Sigmoid colon (tissue), 7 donors: ENCODE data around the gene BMERB1. TPM values are rescaled to one million over a fixed set of nuclear protein-coding genes. Genes with fewer than 3 reads are reported as not detected.

Experiments used
- DNase-seq: peaks from one replicate; pipeline ENCODE4 v3.0.0-alpha.2; 2019
- H3K27ac ChIP-seq, 4 donors: fragments of 200-600 bp; sonication (generic); one replicate each; pipeline ENCODE4 v1.5.1; 2016 to 2019; ENCODE audit warnings: mild to moderate bottlenecking in 1 of 4
- H3K27me3 ChIP-seq, 3 donors: fragments of 200-600 bp; sonication (generic); one replicate each; pipeline ENCODE4 v1.5.1; 2019; ENCODE audit warnings: mild to moderate bottlenecking in 1 of 3
- H3K36me3 ChIP-seq, 4 donors: fragments of 200-600 bp; sonication (generic); one replicate each; pipeline ENCODE4 v1.5.1; 2016 to 2019
- H3K4me1 ChIP-seq, 4 donors: fragments of 200-600 bp; sonication (generic); one replicate each; pipeline ENCODE4 v1.5.1; 2017 to 2019
- H3K4me3 ChIP-seq, 4 donors: fragments of 200-600 bp; sonication (generic); one replicate each; pipeline ENCODE4 v1.5.1; 2017 to 2019; ENCODE audit warnings: mild to moderate bottlenecking in 2 of 4, moderate library complexity in 1 of 4
- H3K9me3 ChIP-seq, 4 donors: fragments of 200-600 bp in 3 of 4; sonication (generic) in 3 of 4; one replicate each; pipeline versions ENCODE4 v1.5.1 to v1.6.1; 2013 to 2019
- CTCF ChIP-seq, 4 experiments: fragments of 450-650 bp in 3 of 4; fragments of 200-600 bp in 1 of 4; IDR thresholded peaks; one replicate each; pipeline ENCODE4 v1.5.1; 2016 to 2019; ENCODE audit warnings: antibody characterized with exemption in 4 of 4, mild to moderate bottlenecking in 3 of 4, moderate library complexity in 2 of 4
- EP300 ChIP-seq, 4 donors: sonication (generic); formaldehyde crosslinking; IDR thresholded peaks; one replicate each; pipeline ENCODE4 v1.6.1; 2017; ENCODE audit warnings: antibody characterized with exemption in 4 of 4
- POLR2A ChIP-seq, 2 donors: fragments of 450-650 bp; IDR thresholded peaks; one replicate each; pipeline ENCODE4 v1.6.1; 2016; ENCODE audit warnings: antibody characterized with exemption in 2 of 2, mild to moderate bottlenecking in 2 of 2, moderate library complexity in 2 of 2
- POLR2AphosphoS5 ChIP-seq, 4 donors: sonication (generic); formaldehyde crosslinking; IDR thresholded peaks; one replicate each; pipeline ENCODE4 v1.6.1; 2017; ENCODE audit warnings: antibody characterized with exemption in 4 of 4
- WGBS, 2 donors: extraction: QIAGEN DNeasy Blood & Tissue Kit; methylation state at CpG; one replicate each; pipeline ENCODE4 v1.1.7; 2013; 5-methylcytosine and 5-hydroxymethylcytosine counted together
- intact Hi-C: fragments of 100-400 bp; cut with DNase I; formaldehyde crosslinking; loops from one replicate; pipeline ENCODE4 v1.15.1; 2023
- polyA plus RNA-seq, 3 donors: library from polyadenylated mRNA; stranded (reverse); fragments of 200-250 nt; gene quantifications; one replicate each; pipeline ENCODE4 v1.2.3, GENCODE V29; 2013
- total RNA-seq, 4 donors: library from RNA; depleted of rRNA; stranded (reverse); fragments of >200 nt; gene quantifications; one replicate each; pipeline ENCODE4 v1.1.0, GENCODE V29; 2016
- donor health status: healthy with polysubstance abuse.
- donor health status: Bipolar disorder and iron deficiency.
- donor health status: healthy.

Gene BMERB1
- total and polyA plus RNA-seq, 7 donors = 3.7 to 112 (median 63.4) TPM

GRCh38 chr16:15635926-15636325, 201.5 kb downstream of the BMERB1 start:
- WGBS, 2 donors = 94 to 95% methylated on average over 9 of the region's 9 CpGs
- Histone ChIP-seq H3K4me1 (peaks cover 0 to 10% (median 5%) of the 10 kb centered on the region in 4 donors), H3K9me3 (no peaks in the 10 kb centered on the region), H3K4me3 (no peak overlapping the region), H3K36me3 (peaks cover 18 to 84% (median 66%) of the 10 kb centered on the region in 4 donors), H3K27me3 (no peaks in the 10 kb centered on the region), H3K27ac (no peak overlapping the region)
- no peak for TF ChIP-seq CTCF (IDR thresholded peaks at IDR 0.05)
- TF ChIP-seq POLR2A (IDR thresholded peaks at IDR 0.05) = no peak
- TF ChIP-seq EP300 (IDR thresholded peaks at IDR 0.05) = no peak
- TF ChIP-seq POLR2AphosphoS5 (IDR thresholded peaks at IDR 0.05) = no peak
- intact Hi-C loops = no loop called here
- no peak for DNase-seq

GRCh38 chr16:15636392-15636873, 202.0 kb downstream of the BMERB1 start:
- Histone ChIP-seq H3K27ac (no peak overlapping the region), H3K4me1 (peaks cover 0 to 15% (median 9%) of the 10 kb centered on the region in 4 donors), H3K36me3 (peaks cover 18 to 79% (median 61%) of the 10 kb centered on the region in 4 donors), H3K27me3 (no peaks in the 10 kb centered on the region), H3K4me3 (no peak overlapping the region), H3K9me3 (no peaks in the 10 kb centered on the region)
- TF ChIP-seq POLR2AphosphoS5 (IDR thresholded peaks at IDR 0.05) (no peak), CTCF (IDR thresholded peaks at IDR 0.05) (no peak), EP300 (IDR thresholded peaks at IDR 0.05) (no peak), POLR2A (IDR thresholded peaks at IDR 0.05) (no peak)
- no peak for DNase-seq
- intact Hi-C loops = no loop called here

Other genes starting within 250 kb of the BMERB1 start
- 10 to 100 TPM in 3 of 4 donors, 1 to 10 TPM in 1; 3.6 to 24.3 (median 11.5) TPM for gene NPIPA5, start 56.3 kb upstream of the BMERB1 start, total RNA-seq
- 1 to 10 TPM; 2.0 to 7.2 (median 2.5) TPM for gene NPIPA5, start 56.3 kb upstream of the BMERB1 start, polyA plus RNA-seq
- gene MPV17L, start 38.8 kb upstream of the BMERB1 start, total RNA-seq = 10 to 100 TPM in 3 of 4 donors, 1 to 10 TPM in 1; 8.9 to 13.9 (median 11.3) TPM
- 1 to 10 TPM; 1.8 to 3.7 (median 3.0) TPM for gene MPV17L, start 38.8 kb upstream of the BMERB1 start, polyA plus RNA-seq
- gene MARF1, start 208.6 kb downstream of the BMERB1 start, total RNA-seq = 10 to 100 TPM; 43.8 to 76.7 (median 54.8) TPM
- gene MARF1, start 208.6 kb downstream of the BMERB1 start, polyA plus RNA-seq = 10 to 100 TPM; 13.8 to 25.1 (median 13.9) TPM
- gene NDE1, start 215.7 kb downstream of the BMERB1 start, total RNA-seq = 10 to 100 TPM; 27.1 to 86.1 (median 35.3) TPM
- gene NDE1, start 215.7 kb downstream of the BMERB1 start, polyA plus RNA-seq = 10 to 100 TPM; 11.3 to 29.3 (median 13.8) TPM